ENCODE data around the gene REPS1.
"Not testable (repeated sequence)": the region's sequence is repeated elsewhere in the genome, so short reads cannot be mapped to it uniquely, and the experiment has no call there.

Gene REPS1

GRCh38 chr6:138970856-138971425 lies 17.1 kb downstream of the REPS1 start:
- DNase-seq: no peak

- DNase-seq: no peak
Measured at GRCh38 chr6:138970159-138970558, 17.9 kb downstream of the REPS1 start.

- DNase-seq: no peak
Measured at GRCh38 chr6:138966870-138967269, 21.2 kb downstream of the REPS1 start.

GRCh38 chr6:138965971-138966370 lies 22.1 kb downstream of the REPS1 start:
- DNase-seq: no peak

GRCh38 chr6:138965291-138965874 lies 22.7 kb downstream of the REPS1 start:
- no peak for DNase-seq

GRCh38 chr6:138964012-138964411 lies 24.0 kb downstream of the REPS1 start:
- DNase-seq: no peak

- DNase-seq: no peak
Measured at GRCh38 chr6:138963531-138963930, 24.5 kb downstream of the REPS1 start.

- DNase-seq: no peak
Measured at GRCh38 chr6:138963119-138963518, 24.9 kb downstream of the REPS1 start.

- no peak for DNase-seq
Measured at GRCh38 chr6:138959521-138959920, 28.5 kb downstream of the REPS1 start.

- no peak for DNase-seq
Measured at GRCh38 chr6:138958595-138958994, 29.5 kb downstream of the REPS1 start.

GRCh38 chr6:138957903-138958302 lies 30.1 kb downstream of the REPS1 start:
- DNase-seq: no peak

GRCh38 chr6:138957484-138957883 lies 30.6 kb downstream of the REPS1 start:
- DNase-seq: no peak

GRCh38 chr6:138956244-138956924 lies 31.7 kb downstream of the REPS1 start:
- no peak for DNase-seq

GRCh38 chr6:138955262-138955661 lies 32.8 kb downstream of the REPS1 start:
- DNase-seq: no peak

GRCh38 chr6:138953451-138953850 lies 34.6 kb downstream of the REPS1 start:
- DNase-seq: no peak

- no peak for DNase-seq
Measured at GRCh38 chr6:138948546-138949179, 39.4 kb downstream of the REPS1 start.

- DNase-seq: no peak
Measured at GRCh38 chr6:138948004-138948403, 40.0 kb downstream of the REPS1 start.

GRCh38 chr6:138945354-138945753 lies 42.7 kb downstream of the REPS1 start:
- DNase-seq: no peak

GRCh38 chr6:138944412-138944811 lies 43.6 kb downstream of the REPS1 start:
- DNase-seq: no peak

GRCh38 chr6:138943089-138943625 lies 44.9 kb downstream of the REPS1 start:
- no peak for DNase-seq

GRCh38 chr6:138936873-138937272 lies 51.2 kb downstream of the REPS1 start:
- not testable (repeated sequence) for DNase-seq

- no peak for DNase-seq
Measured at GRCh38 chr6:138931660-138932059, 56.4 kb downstream of the REPS1 start.

- no peak for DNase-seq
Measured at GRCh38 chr6:138926579-138926978, 61.5 kb downstream of the REPS1 start.

GRCh38 chr6:138925806-138926205 lies 62.2 kb downstream of the REPS1 start:
- no peak for DNase-seq
